ENCODE measurements around the gene FAM241B. TPM values are rescaled to one million over a fixed set of nuclear protein-coding genes. Genes with fewer than 3 reads are reported as not detected.

FAM241B gene
- total RNA-seq, 1 experiment from 2014 or later = 3.3 TPM

- DNase-seq (ENCODE audit: low spot score) = no peak
Measured at GRCh38 chr10:69634759-69635425, 4.8 kb downstream of the FAM241B start.

DNA sequence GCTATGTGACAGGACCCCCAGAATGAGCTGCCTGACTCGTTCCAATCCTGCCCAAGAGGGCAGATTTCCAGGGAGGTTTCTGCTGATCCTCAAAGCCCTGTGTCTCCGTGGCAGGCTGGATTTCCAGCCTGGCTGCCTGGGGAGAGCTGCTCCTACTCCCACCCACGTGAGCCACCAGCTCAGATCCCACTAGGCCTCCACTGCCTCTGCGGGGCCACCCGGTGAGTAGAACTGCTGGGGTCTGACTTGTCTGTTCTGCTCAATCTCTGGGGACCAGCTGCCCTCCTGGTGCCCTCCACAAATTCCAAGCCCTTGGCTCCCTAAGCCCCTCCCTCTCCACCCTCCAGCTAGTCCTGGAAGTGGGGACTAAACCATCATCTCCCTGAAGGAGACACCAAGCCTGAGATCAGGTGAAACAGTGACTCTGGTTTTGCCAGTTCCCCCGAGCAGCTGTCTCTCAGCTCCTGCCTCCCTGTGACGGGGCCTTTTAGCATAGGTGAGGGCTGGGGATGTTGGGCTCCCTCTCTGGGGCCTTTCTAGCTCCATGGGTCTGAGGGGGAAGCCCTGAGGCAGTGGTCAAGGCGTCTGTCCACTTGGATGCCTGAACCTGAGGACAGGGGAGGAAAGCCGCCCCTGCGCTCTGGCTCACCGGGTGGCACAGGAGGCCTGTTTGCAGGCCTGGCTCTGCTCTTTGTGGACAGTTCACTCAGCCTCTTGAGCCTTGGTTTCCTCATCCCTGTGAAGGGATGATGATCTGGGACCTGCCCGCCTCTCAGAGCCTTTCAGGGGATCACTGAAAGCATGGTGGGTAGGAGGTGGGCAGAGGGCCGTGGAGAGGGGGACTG is 5.6 kb downstream of the FAM241B start:
- no peak for DNase-seq (ENCODE audit: low spot score)

- DNase-seq (ENCODE audit: low spot score) = no peak
Measured at GRCh38 chr10:69636273-69636575, 6.2 kb downstream of the FAM241B start.

- no peak for DNase-seq (ENCODE audit: low spot score)
Measured at GRCh38 chr10:69636626-69637605, 6.9 kb downstream of the FAM241B start.

- no peak for DNase-seq (ENCODE audit: low spot score)
Measured at GRCh38 chr10:69638642-69639041, 8.6 kb downstream of the FAM241B start.

DNA sequence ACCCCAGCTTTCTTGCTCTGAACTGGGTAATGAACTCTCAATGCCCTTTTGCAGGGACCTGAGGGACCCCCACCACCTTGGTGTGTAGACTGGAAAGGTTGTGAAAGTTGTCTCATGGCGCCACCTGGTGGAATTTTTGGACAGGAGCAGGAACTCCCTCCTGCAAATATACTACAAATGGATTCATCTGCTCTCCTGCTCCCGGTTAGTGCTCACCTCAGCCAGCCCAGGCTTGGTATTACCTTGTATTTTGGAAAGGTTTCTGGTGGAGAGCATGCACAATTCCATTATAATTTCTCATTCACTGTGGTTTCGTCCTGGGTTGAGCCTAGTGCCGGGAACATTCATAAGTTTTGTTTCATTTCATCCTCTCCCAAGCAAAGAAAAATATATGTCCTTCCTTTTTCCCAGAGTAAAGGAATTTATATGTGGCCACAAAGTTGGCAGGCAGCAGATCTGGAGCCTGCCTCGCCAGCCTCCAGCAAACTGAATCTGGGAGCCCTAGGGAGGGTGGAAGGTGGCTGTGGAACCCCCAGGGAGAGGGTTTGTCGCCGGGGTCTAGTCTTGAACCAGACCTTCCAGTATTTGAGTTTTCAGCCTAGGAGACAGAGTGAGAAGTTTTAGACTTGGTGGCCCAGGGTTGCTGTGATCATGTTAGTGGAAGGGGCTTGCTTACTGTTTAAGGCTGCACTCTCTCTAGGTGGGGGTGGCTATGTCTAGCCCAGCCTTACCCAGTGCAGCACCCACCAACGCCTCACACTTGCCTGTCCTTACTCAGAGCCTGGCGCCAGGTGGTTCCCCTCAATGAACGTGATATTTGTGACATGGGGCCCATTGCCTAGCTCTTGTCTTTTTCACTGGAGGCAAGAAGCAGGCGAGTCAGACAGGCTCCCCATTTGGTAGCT is 9.5 kb downstream of the FAM241B start:
- DNase-seq (ENCODE audit: low spot score) = peak; percentile 51

DNA sequence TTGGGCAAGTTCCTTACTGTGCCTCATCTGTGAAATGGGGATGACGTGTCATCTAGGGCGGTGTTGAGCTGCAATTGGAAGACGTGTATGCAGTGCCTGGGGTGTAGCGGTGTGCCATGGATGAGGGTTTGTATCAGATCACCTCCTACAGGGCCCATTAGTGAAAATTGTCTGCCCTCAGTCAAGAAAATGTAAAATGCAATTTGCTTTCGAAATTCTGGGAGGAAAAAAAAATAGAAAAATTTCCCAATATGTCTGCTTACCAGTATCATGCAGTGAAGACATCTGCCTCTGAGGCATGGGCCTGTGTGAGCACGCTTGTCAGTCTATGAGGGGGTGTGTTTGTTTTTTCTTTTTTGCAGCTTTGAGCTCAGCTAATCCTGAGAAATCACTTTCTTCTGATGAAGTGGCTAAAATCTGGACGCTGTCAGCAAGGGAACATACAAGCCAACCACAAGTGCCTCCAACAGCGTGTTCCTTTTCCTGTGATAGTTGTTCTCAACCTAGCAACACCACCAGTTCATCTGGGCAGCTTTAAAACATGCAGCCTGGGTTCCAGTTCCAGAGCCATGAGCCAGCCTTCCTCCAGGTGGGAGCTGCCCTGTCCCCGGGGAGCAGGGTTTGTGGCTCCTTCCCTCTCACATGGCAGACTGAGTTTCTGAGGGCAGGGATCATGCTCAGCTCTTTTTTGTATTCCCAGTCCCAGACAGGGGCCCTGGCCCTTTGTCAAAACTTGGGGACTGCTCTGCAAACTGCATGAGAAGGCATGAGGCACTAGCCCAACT is 10.3 kb downstream of the FAM241B start:
- DNase-seq (ENCODE audit: low spot score) = no peak

GRCh38 chr10:69641261-69641980 is 11.4 kb downstream of the FAM241B start:
- no peak for DNase-seq (ENCODE audit: low spot score)

DNA sequence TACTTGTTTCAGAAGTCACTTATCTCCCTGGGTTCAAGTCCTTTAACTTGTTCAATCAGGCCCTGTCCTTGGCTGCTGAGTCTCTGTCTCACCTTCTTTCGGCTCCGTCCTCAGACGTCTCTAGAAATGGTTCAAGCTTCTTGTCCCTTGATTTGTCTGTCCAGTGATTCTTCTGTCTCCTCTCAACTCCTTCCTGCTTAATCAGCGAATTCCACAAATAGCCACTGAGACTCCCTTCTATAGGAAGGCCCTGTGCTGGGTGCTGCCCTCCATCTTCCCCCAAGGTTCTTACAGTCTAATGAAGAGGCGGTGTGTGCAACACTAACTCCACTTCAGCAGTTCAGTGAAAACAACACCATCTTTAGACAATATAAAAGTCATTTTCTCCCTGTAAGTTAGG is 12.7 kb downstream of the FAM241B start:
- DNase-seq (ENCODE audit: low spot score) = no peak

DNA sequence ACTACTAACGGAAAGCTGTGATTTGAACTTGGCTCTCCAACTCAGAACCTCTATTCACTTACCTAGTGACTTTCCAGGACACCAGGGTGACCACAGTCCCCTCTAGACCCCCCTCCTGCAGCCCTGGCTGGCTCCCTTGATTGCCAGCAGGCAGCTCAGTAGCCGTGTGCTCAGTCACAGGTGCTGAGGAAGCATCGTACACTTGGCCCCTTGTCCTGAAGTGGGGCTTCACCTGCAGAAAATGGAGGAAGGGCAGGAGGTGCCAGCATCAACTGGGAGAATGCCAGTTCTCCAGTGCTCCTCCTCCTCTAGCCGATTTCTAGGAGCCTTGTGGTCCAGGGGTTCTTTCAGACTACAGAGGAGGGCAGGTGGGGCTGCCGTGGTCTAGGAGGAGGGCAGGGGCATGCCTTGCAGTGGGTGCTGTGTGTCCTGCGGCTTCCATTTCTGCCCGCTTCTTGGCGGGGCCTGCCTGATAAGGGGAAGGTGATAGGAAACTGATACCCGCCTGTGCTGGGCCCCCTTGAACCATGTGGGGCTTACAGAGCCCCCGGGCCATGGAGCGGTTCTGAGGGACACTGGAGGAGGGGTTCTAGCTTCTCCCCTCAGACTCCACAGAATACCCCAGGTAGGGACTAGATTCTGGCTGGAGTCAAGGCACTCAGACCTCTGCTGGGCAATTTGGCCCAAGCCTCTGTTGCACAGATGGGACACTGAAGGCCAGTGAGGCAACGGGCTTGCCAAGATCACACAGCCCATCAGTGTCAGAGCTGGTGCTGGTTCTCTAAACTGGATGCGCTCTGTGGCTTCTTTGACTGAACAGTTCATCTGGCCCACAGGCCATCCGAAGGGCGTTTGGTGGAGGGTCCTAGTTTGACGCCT is 14.0 kb downstream of the FAM241B start:
- DNase-seq (ENCODE audit: low spot score) = no peak

DNA sequence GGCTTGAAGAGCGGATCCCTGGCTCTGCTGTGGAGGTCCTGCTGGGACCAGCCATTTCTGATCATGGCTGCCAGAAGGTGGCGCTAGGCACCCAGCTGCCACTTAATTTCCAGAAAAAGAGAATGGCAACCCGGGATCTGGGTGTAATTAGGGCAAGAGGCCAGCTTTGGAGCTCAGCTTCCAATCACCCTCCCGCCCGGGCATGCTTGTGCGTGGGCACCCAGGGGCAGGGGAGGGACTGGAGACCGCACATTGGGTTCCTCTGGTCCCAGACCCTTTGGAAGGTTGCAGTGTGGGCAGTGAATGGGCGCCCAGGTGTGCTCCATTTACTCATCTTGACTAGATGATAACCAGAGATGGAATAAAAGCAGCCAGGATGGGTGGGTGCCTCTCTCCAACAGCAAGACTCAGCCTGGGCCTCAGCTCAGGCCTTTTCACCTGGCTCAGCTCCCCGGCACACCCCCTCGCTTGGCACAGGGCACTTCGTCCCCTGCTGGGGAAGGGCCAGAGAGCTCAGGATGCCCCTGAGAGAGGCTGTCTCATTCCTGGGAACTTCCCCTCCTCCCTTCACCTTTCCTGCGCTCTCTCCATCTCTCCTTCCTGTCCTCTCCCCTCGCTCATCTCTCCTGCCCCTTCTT is 14.7 kb downstream of the FAM241B start:
- peak; percentile 54 for DNase-seq (ENCODE audit: low spot score)

GRCh38 chr10:69645296-69646184 is 15.5 kb downstream of the FAM241B start:
- no peak for DNase-seq (ENCODE audit: low spot score)

- DNase-seq (ENCODE audit: low spot score) = no peak
Measured at GRCh38 chr10:69646185-69647060, 16.4 kb downstream of the FAM241B start.

DNA sequence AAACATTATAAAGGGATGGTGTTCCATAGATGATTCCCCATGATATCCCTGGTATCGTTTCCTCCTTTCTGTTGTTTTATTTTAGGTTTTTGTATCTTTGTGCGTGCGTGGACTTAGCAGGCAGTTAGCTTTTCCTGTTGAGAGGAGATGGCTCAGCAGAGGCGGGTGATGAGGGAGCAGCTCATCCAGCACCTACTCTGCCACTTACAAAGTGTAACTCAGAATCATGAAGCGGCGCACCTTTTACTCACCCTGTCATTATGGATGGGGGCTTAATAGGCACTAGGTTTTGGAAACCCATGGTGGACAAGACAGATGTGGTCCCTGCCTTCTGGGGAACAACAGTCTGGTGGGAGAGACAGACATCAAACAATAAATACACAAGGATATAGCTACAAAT is 17.1 kb downstream of the FAM241B start:
- DNase-seq (ENCODE audit: low spot score) = no peak

DNA sequence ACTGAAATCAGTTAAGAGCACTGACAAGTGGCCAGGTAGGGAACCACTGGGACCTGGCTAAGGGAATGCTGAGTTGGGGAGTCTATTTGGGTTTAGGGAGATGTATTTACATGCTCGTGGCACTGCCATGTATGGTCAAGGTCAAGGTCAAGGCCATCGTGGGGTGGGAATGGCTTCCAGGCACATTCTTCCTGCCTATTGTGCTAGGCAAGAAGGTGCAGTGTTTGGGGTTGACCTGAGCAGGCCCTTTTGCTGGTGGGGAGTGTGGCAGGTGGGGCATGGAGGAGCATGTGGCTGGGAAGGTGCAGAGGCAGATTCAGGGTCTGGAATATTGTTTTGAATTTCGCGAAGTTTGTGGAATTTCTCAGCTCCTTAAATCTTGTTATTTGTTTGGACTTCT is 17.8 kb downstream of the FAM241B start:
- no peak for DNase-seq (ENCODE audit: low spot score)

GRCh38 chr10:69648461-69648860 is 18.4 kb downstream of the FAM241B start:
- no peak for DNase-seq (ENCODE audit: low spot score)

All from H4 (cell line).